ENCODE measurements around the gene UGGT1. TPM values are rescaled to one million over a fixed set of nuclear protein-coding genes. Genes with fewer than 3 reads are reported as not detected.

The UGGT1 gene
- total and polyA plus RNA-seq, 4 donors = 6.7 to 74.7 (median 32.4) TPM

- Histone ChIP-seq H3K9ac (ENCODE audit: low read depth in 1 of 2, low read length in 2 of 2) (no peak overlapping the region), H3K9me3 (ENCODE audit: control insufficient read depth in 4 of 4, low read length in 3 of 4) (no peaks in the 10 kb centered on the region), H3K4me1 (ENCODE audit: control insufficient read depth in 4 of 4, insufficient read depth in 4 of 4, low read length in 3 of 4) (no peaks in the 10 kb centered on the region), H3K27me3 (ENCODE audit: control insufficient read depth in 4 of 4, insufficient read depth in 4 of 4, low read length in 3 of 4) (no peaks in the 10 kb centered on the region), H3K27ac (ENCODE audit: low read depth in 1 of 2, low read length in 2 of 2) (no peak overlapping the region), H3K4me3 (ENCODE audit: low read depth in 1 of 3, low read length in 3 of 3) (no peak overlapping the region), H3K36me3 (ENCODE audit: control insufficient read depth in 4 of 4, insufficient read depth in 3 of 4, low read depth in 1 of 4, low read length in 3 of 4) (no peaks in the 10 kb centered on the region)
- DNase-seq (ENCODE audit: low spot score) = no peak
- 82% methylated on average over 1 of the region's 1 CpG for WGBS
- TF ChIP-seq NR2F2 (IDR thresholded peaks at IDR 0.05) (no peak), ATF3 (IDR thresholded peaks at IDR 0.05) (no peak), MAX (IDR thresholded peaks at IDR 0.05) (no peak), REST (IDR thresholded peaks at IDR 0.05) (no peak), RAD21 (IDR thresholded peaks at IDR 0.05) (no peak)
Measured at GRCh38 chr2:128202791-128203190, 111.8 kb downstream of the UGGT1 start.

GRCh38 chr2:128206245-128206644 is 115.2 kb downstream of the UGGT1 start:
- TF ChIP-seq CTCF (IDR thresholded peaks at IDR 0.05; ENCODE audit: low read depth, low read length, missing input control) (no peak), TAF1 (conservative IDR thresholded peaks at IDR 0.05) (no peak), NR2F2 (IDR thresholded peaks at IDR 0.05) (no peak), HNF4A (conservative IDR thresholded peaks at IDR 0.05) (no peak), RXRA (IDR thresholded peaks at IDR 0.05) (no peak), HNF4G (IDR thresholded peaks at IDR 0.05) (no peak), YY1 (IDR thresholded peaks at IDR 0.05) (no peak), GABPA (IDR thresholded peaks at IDR 0.05 in 1 of 2, conservative IDR thresholded peaks at IDR 0.05 in 1 of 2) (no peak), EGR1 (IDR thresholded peaks at IDR 0.05; ENCODE audit: low read depth in 2 of 2) (no peak), SP1 (IDR thresholded peaks at IDR 0.05) (no peak), REST (IDR thresholded peaks at IDR 0.05) (no peak), FOXA1 (IDR thresholded peaks at IDR 0.05) (no peak), RAD21 (IDR thresholded peaks at IDR 0.05) (no peak), MAX (IDR thresholded peaks at IDR 0.05) (no peak), FOXA2 (IDR thresholded peaks at IDR 0.05) (no peak), ATF3 (IDR thresholded peaks at IDR 0.05) (no peak), JUND (IDR thresholded peaks at IDR 0.05) (no peak), ZBTB33 (IDR thresholded peaks at IDR 0.05) (no peak)

More at GRCh38 chr2:128206245-128206644, 115.2 kb downstream of the UGGT1 start:
- H3K9ac ChIP-seq (ENCODE audit: low read depth in 1 of 2, low read length in 2 of 2) = no peak overlapping the region
- H3K27ac ChIP-seq (ENCODE audit: low read depth in 1 of 2, low read length in 2 of 2) = no peak overlapping the region
- no peaks in the 10 kb centered on the region for H3K27me3 ChIP-seq (ENCODE audit: control insufficient read depth in 4 of 4, insufficient read depth in 4 of 4, low read length in 3 of 4)
- H3K9me3 ChIP-seq (ENCODE audit: control insufficient read depth in 4 of 4, low read length in 3 of 4) = no peaks in the 10 kb centered on the region
- 77% methylated on average over 3 of the region's 3 CpGs for WGBS
- no peak for DNase-seq (ENCODE audit: low spot score)
- no peak overlapping the region for H3K4me3 ChIP-seq (ENCODE audit: low read depth in 1 of 3, low read length in 3 of 3)
- no peaks in the 10 kb centered on the region for H3K4me1 ChIP-seq (ENCODE audit: control insufficient read depth in 4 of 4, insufficient read depth in 4 of 4, low read length in 3 of 4)
- H3K36me3 ChIP-seq (ENCODE audit: control insufficient read depth in 4 of 4, insufficient read depth in 3 of 4, low read depth in 1 of 4, low read length in 3 of 4) = no peaks in the 10 kb centered on the region

Data from liver (tissue), 9 donors.